Mucosa of descending colon (tissue), 3 donors: ENCODE data around the gene COX10. TPM values are rescaled to one million over a fixed set of nuclear protein-coding genes. Genes with fewer than 3 reads are reported as not detected.
A peak's percentile ranks its signal among the peaks of the same experiment; 100 is the strongest.

ENCODE experiments used
- ATAC-seq: fragments of 200-7000 bp; cut with Tn5 transposase; one replicate; pipeline ENCODE4 v1.9.1; 2020; ENCODE audit warnings: mild to moderate bottlenecking, moderate library complexity
- DNase-seq, 3 donors: peaks; one replicate each; pipeline ENCODE4 v3.0.0-alpha.2; 2020
- H3K36me3 ChIP-seq: fragments of 200-600 bp; one replicate; pipeline ENCODE4 v1.8.0; 2021; ENCODE audit warnings: low read depth, mild to moderate bottlenecking
- H3K4me1 ChIP-seq: fragments of 200-600 bp; one replicate; pipeline ENCODE4 v1.8.0; 2021; ENCODE audit warnings: low read depth, mild to moderate bottlenecking
- H3K4me3 ChIP-seq: fragments of 200-600 bp; one replicate; pipeline ENCODE4 v1.8.0; 2021; ENCODE audit warnings: mild to moderate bottlenecking
- H3K9me3 ChIP-seq: fragments of 200-600 bp; one replicate; pipeline ENCODE4 v1.8.0; 2021; ENCODE audit warnings: mild to moderate bottlenecking
- intact Hi-C, 2 donors: fragments of 100-400 bp; cut with DNase I in 1 of 2; cut with micrococcal nuclease in 1 of 2; formaldehyde crosslinking; loops; one replicate each; pipeline versions ENCODE4 v1.11.0 to v1.11.1; 2022; cut with DNase I, micrococcal nuclease
- total RNA-seq, 3 donors: library from RNA; stranded (reverse); fragmentation: NEBNext Ultra II Directional in 2 of 3; extraction: Animal tissue kit (Norgen Biotek cat#: 25700) in 2 of 3; gene quantifications; one replicate each; pipeline versions ENCODE4 v1.2.1 to v1.2.4, GENCODE V29; 2021 to 2023
- TF ChIP-seq, protein P1 (sequence below): fragments of 200-600 bp; IDR thresholded peaks from one replicate; pipeline ENCODE4 v1.8.0; 2022; ENCODE audit warnings: antibody characterized with exemption, mild to moderate bottlenecking
- donor health status: DM: no; HTN: no; CAD: no; lungs with moderate emphysema.
- donor health status: DM: no; HTN: no; CAD: no.
- donor health status: DM: no; HTN: yes; CAD: no.

COX10 gene
- total RNA-seq, 3 donors from 2014 or later = 24.9 to 36.3 (median 35.5) TPM

GRCh38 chr17:14123619-14124278, 54.4 kb downstream of the COX10 start:
- ATAC-seq = peak; percentile 18
- no peak overlapping the region for H3K4me3 ChIP-seq
- TF ChIP-seq, protein P1, sequence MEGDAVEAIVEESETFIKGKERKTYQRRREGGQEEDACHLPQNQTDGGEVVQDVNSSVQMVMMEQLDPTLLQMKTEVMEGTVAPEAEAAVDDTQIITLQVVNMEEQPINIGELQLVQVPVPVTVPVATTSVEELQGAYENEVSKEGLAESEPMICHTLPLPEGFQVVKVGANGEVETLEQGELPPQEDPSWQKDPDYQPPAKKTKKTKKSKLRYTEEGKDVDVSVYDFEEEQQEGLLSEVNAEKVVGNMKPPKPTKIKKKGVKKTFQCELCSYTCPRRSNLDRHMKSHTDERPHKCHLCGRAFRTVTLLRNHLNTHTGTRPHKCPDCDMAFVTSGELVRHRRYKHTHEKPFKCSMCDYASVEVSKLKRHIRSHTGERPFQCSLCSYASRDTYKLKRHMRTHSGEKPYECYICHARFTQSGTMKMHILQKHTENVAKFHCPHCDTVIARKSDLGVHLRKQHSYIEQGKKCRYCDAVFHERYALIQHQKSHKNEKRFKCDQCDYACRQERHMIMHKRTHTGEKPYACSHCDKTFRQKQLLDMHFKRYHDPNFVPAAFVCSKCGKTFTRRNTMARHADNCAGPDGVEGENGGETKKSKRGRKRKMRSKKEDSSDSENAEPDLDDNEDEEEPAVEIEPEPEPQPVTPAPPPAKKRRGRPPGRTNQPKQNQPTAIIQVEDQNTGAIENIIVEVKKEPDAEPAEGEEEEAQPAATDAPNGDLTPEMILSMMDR = no peak
- no peak for DNase-seq
- intact Hi-C loops = no loop called here
- no peaks in the 10 kb centered on the region for H3K9me3 ChIP-seq
- H3K4me1 ChIP-seq = no peaks in the 10 kb centered on the region
- no peaks in the 10 kb centered on the region for H3K36me3 ChIP-seq

DNA sequence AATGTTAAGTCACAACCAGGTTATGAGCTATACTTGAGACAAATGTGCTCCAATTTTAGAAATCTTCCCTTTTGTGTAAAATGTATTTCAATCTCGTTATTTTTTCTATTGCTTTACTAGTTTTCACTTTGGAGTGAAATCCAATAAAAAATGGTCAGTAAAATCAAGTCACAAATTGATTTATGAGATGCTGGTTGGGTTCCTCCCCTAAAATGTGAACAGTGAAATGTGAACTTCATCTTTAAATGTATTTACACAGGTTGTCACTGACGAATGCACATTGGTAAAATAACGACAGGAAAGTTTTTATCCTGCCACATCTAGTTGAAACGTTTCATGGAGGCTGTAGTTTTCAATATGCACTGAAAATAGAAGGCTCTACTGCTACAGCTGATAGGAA, 55.5 kb downstream of the COX10 start:
- intact Hi-C loops = no loop called here
- no peak overlapping the region for H3K4me3 ChIP-seq
- TF ChIP-seq, protein P1 = no peak
- H3K9me3 ChIP-seq = no peaks in the 10 kb centered on the region
- ATAC-seq (no peak), DNase-seq (no peak)
- no peaks in the 10 kb centered on the region for H3K4me1 ChIP-seq
- H3K36me3 ChIP-seq = no peaks in the 10 kb centered on the region

GRCh38 chr17:14125518-14126137, 56.3 kb downstream of the COX10 start:
- no peak for DNase-seq
- intact Hi-C loops = no loop called here
- Histone ChIP-seq H3K9me3 (no peaks in the 10 kb centered on the region), H3K4me1 (no peaks in the 10 kb centered on the region), H3K4me3 (no peak overlapping the region), H3K36me3 (no peaks in the 10 kb centered on the region)
- TF ChIP-seq, protein P1 = no peak
- peak; percentile 14 for ATAC-seq

- TF ChIP-seq, protein P1 = no peak
- H3K9me3 ChIP-seq = no peaks in the 10 kb centered on the region
- DNase-seq (no peak), ATAC-seq (no peak)
- peaks cover 4% of the 10 kb centered on the region for H3K4me1 ChIP-seq
- no peaks in the 10 kb centered on the region for H3K36me3 ChIP-seq
- intact Hi-C loops = no loop called here
- H3K4me3 ChIP-seq = no peak overlapping the region
Observed at GRCh38 chr17:14133104-14133503, 63.8 kb downstream of the COX10 start.

DNA sequence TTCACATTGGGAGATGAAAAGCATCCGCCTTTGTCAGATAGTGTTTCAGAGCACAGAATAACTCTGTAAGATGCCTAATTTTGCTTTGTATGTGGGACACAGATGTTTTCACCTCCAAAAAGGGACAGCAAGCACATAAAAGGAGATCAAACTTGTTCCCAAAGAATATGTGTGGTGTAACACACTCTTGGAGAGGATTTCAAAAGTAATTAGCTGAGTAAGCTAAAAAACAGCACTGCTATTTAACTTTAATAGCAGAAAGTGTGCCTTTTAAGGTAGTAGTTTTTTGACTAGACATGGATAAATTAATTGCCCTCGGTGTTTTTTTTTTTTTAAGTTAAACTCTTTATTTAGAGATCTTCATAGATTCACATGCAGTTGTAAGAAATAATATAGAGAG, 65.2 kb downstream of the COX10 start:
- intact Hi-C loops = no loop called here
- DNase-seq (no peak), ATAC-seq (no peak)
- no peaks in the 10 kb centered on the region for H3K36me3 ChIP-seq
- no peaks in the 10 kb centered on the region for H3K9me3 ChIP-seq
- TF ChIP-seq, protein P1 = no peak
- peaks cover 4% of the 10 kb centered on the region for H3K4me1 ChIP-seq
- H3K4me3 ChIP-seq = no peak overlapping the region
